Sigmoid colon (tissue), 7 donors: ENCODE results near the gene AP2S1. TPM values are rescaled to one million over a fixed set of nuclear protein-coding genes. Genes with fewer than 3 reads are reported as not detected.
A peak's percentile ranks its signal among the peaks of the same experiment; 100 is the strongest.

Source experiments
- DNase-seq: peaks from one replicate; pipeline ENCODE4 v3.0.0-alpha.2; 2019
- H3K27ac ChIP-seq, 4 donors: fragments of 200-600 bp; sonication (generic); one replicate each; pipeline ENCODE4 v1.5.1; 2016 to 2019; ENCODE audit warnings: mild to moderate bottlenecking in 1 of 4
- H3K27me3 ChIP-seq, 3 donors: fragments of 200-600 bp; sonication (generic); one replicate each; pipeline ENCODE4 v1.5.1; 2019; ENCODE audit warnings: mild to moderate bottlenecking in 1 of 3
- H3K36me3 ChIP-seq, 4 donors: fragments of 200-600 bp; sonication (generic); one replicate each; pipeline ENCODE4 v1.5.1; 2016 to 2019
- H3K4me1 ChIP-seq, 4 donors: fragments of 200-600 bp; sonication (generic); one replicate each; pipeline ENCODE4 v1.5.1; 2017 to 2019
- H3K4me3 ChIP-seq, 4 donors: fragments of 200-600 bp; sonication (generic); one replicate each; pipeline ENCODE4 v1.5.1; 2017 to 2019; ENCODE audit warnings: mild to moderate bottlenecking in 2 of 4, moderate library complexity in 1 of 4
- H3K9me3 ChIP-seq, 4 donors: fragments of 200-600 bp in 3 of 4; sonication (generic) in 3 of 4; one replicate each; pipeline versions ENCODE4 v1.5.1 to v1.6.1; 2013 to 2019
- CTCF ChIP-seq, 4 experiments: fragments of 450-650 bp in 3 of 4; fragments of 200-600 bp in 1 of 4; IDR thresholded peaks; one replicate each; pipeline ENCODE4 v1.5.1; 2016 to 2019; ENCODE audit warnings: antibody characterized with exemption in 4 of 4, mild to moderate bottlenecking in 3 of 4, moderate library complexity in 2 of 4
- EP300 ChIP-seq, 4 donors: sonication (generic); formaldehyde crosslinking; IDR thresholded peaks; one replicate each; pipeline ENCODE4 v1.6.1; 2017; ENCODE audit warnings: antibody characterized with exemption in 4 of 4
- POLR2A ChIP-seq, 2 donors: fragments of 450-650 bp; IDR thresholded peaks; one replicate each; pipeline ENCODE4 v1.6.1; 2016; ENCODE audit warnings: antibody characterized with exemption in 2 of 2, mild to moderate bottlenecking in 2 of 2, moderate library complexity in 2 of 2
- POLR2AphosphoS5 ChIP-seq, 4 donors: sonication (generic); formaldehyde crosslinking; IDR thresholded peaks; one replicate each; pipeline ENCODE4 v1.6.1; 2017; ENCODE audit warnings: antibody characterized with exemption in 4 of 4
- WGBS, 2 donors: extraction: QIAGEN DNeasy Blood & Tissue Kit; methylation state at CpG; one replicate each; pipeline ENCODE4 v1.1.7; 2013; 5-methylcytosine and 5-hydroxymethylcytosine counted together
- intact Hi-C: fragments of 100-400 bp; cut with DNase I; formaldehyde crosslinking; loops from one replicate; pipeline ENCODE4 v1.15.1; 2023
- polyA plus RNA-seq, 3 donors: library from polyadenylated mRNA; stranded (reverse); fragments of 200-250 nt; gene quantifications; one replicate each; pipeline ENCODE4 v1.2.3, GENCODE V29; 2013
- total RNA-seq, 4 donors: library from RNA; depleted of rRNA; stranded (reverse); fragments of >200 nt; gene quantifications; one replicate each; pipeline ENCODE4 v1.1.0, GENCODE V29; 2016
- donor health status: healthy with polysubstance abuse.
- donor health status: Bipolar disorder and iron deficiency.
- donor health status: healthy.

Gene AP2S1
- total and polyA plus RNA-seq, 7 donors: 52.4 to 167 (median 84.3) TPM

DNA sequence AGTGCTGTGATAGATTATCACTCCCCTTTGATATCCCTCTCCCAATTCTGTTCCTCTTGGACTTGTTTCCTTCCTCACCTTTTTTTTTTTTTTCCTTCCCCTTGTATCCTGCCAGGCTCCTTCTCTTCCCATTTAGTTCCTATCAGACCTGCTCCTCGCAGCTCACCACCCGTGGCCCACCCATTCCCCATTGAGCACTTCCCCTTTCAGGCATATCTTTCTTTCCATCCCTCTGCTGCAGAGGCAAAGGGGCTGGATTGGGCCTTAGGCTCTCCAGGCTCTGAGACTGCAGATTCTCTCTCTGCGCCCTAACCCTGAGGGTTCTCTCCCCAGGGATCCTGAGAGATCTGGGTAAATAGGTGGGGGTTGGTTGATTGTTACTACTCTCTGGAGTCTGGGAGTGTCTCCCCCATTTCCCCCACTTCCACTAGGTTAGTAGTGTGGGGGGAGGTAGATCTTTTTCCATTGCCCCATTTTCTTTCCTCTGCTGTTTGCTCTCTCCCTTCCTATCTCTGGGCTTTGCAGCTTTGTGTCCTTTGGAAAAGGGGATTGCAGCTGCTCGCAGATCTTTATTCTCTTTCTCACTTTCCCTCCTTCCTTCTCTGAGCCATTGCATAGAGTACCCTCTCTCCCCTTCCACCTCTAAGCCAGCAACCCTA is 12.5 kb upstream of the AP2S1 start:
- Histone ChIP-seq H3K4me1 (peaks cover 0 to 70% (median 66%) of the 10 kb centered on the region in 4 donors), H3K27ac (peak overlapping the region; percentile 95 to 99 (median 97)), H3K9me3 (no peaks in the 10 kb centered on the region), H3K4me3 (peak overlapping the region in 3 of 4 donors; percentile 75 to 99 (median 90)), H3K27me3 (no peaks in the 10 kb centered on the region), H3K36me3 (no peaks in the 10 kb centered on the region)
- TF ChIP-seq POLR2A (IDR thresholded peaks at IDR 0.05) (no peak), EP300 (IDR thresholded peaks at IDR 0.05) (no peak), POLR2AphosphoS5 (IDR thresholded peaks at IDR 0.05) (no peak), CTCF (IDR thresholded peaks at IDR 0.05) (no peak)
- 52 to 57% methylated on average over 4 of the region's 4 CpGs for WGBS, 2 donors
- peak; percentile 40 for DNase-seq
- intact Hi-C loops: loop anchor here (5.0 kb wide), 2 partner anchors 49 to 249 kb away; partner anchors contain the start of gene ZC3H4

GRCh38 chr19:46862503-46862834 is 11.8 kb upstream of the AP2S1 start:
- H3K4me3 ChIP-seq: peak overlapping the region; percentile 49 to 99 (median 82)
- DNase-seq: peak; percentile 48
- no peaks in the 10 kb centered on the region for H3K9me3 ChIP-seq
- H3K27ac ChIP-seq: peak overlapping the region; percentile 95 to 99 (median 97)
- TF ChIP-seq EP300 (IDR thresholded peaks at IDR 0.05) (no peak), CTCF (IDR thresholded peaks at IDR 0.05) (no peak)
- 23 to 33% methylated on average over 9 of the region's 9 CpGs for WGBS, 2 donors
- peaks cover 0 to 64% (median 60%) of the 10 kb centered on the region in 4 donors for H3K4me1 ChIP-seq
- no peaks in the 10 kb centered on the region for H3K27me3 ChIP-seq
- no peaks in the 10 kb centered on the region for H3K36me3 ChIP-seq
- intact Hi-C loops: loop anchor here (5.0 kb wide), 2 partner anchors 50 to 250 kb away; partner anchors contain the start of gene ZC3H4

DNA sequence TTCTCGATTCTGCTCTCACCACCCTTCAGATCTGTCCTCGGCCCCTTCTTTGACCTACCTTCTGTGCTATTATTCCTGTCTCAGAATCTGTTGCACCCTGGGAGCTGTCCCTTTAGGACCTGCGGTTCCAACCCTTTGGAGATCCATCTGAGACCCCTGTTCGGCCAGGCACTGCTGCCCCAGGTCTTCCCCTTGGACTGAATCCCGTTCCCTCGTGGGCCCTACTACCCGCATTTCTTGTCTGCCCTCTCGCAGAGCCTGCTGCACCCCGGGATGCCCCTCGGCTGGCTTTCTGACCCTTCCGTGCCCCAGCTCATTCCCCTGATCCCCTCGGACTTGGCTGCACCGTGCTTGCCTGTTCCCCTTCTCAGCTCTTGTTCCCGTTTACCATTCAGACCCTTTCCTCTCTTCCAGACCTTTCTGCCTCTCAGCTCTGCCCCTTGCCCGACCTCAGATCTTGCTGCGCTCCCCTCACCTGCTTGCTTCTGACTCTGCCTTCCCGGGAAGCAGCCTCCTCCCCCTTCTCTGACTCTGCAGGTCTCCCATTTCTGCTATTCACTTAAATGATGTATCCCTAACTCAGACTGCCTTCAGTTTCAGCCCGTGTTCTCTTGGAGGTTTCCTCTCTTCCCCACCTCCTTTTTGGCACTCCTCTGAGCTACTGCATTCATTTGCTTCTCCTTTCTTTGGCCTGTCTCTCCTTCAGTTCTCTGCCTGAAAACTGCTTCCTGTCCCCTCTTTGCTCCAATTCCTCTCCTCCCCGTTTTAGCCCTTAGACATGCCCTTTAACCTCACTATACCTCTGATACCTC is 11.3 kb upstream of the AP2S1 start:
- peak overlapping the region; percentile 49 to 99 (median 82) for H3K4me3 ChIP-seq
- H3K4me1 ChIP-seq: peaks cover 0 to 59% (median 56%) of the 10 kb centered on the region in 4 donors
- intact Hi-C loops: loop anchor here (5.0 kb wide), 2 partner anchors 50 to 250 kb away; partner anchors contain the start of gene ZC3H4
- 1% methylated on average over 19 of the region's 19 CpGs for WGBS, 2 donors
- DNase-seq: peak; percentile 70
- H3K27ac ChIP-seq: peak overlapping the region; percentile 95 to 99 (median 97)
- no peaks in the 10 kb centered on the region for H3K9me3 ChIP-seq
- no peaks in the 10 kb centered on the region for H3K27me3 ChIP-seq
- no peaks in the 10 kb centered on the region for H3K36me3 ChIP-seq
- TF ChIP-seq POLR2AphosphoS5 (IDR thresholded peaks at IDR 0.05) (no peak), CTCF (IDR thresholded peaks at IDR 0.05) (no peak), POLR2A (IDR thresholded peaks at IDR 0.05) (peak in 1 of 2 donors; percentile 7), EP300 (IDR thresholded peaks at IDR 0.05) (no peak)

DNA sequence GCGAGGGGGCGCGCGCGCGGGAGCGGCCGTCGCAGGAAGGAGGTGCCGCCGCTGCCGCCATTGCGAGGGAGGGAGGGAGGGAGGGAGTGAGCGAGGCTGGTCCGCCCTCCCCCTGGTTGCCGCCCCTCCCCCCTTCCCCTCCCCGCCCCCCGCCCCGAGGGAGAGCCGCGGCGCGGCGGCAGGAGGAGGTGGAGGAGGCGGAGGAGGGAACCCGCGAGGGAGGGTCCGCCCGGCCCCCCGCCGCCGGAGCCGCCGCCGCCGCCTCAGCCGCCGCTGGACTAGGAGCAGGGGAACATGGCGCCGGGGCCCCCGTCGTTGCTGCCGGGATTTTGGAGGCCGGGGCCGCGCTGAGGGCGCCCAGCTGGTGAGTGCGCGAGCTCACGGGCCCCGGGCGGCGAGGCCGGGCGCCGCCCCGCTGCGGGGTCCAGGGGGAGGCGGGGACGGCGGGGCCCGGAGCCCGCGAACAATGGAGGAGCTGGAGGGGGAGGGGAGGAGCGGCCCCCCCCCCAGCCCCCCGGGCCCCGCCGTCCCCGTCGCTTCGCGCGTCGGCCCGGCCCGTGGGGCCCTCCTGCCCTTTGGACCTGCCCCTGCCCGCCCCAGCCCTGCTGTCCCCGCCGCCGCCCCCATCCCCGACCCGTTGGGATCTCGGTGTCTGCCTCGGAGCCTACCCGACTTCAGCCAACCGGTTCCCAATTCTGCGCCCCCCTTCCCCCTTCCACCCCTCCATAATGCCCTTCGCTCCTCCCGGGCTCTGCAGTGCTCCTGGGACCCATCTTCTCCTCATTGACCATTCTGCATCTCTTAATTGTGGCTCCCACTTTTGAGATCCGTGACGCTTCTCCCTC is 10.4 kb upstream of the AP2S1 start, which contains the start of gene ARHGAP35:
Gene ARHGAP35, plus strand, starts transcription at position 152 of the 845 bp plus-strand sequence. CDS start 57,679 bp downstream, outside the sequence.
- TF ChIP-seq POLR2A (IDR thresholded peaks at IDR 0.05) (no peak), CTCF (IDR thresholded peaks at IDR 0.05) (no peak), POLR2AphosphoS5 (IDR thresholded peaks at IDR 0.05) (peak in 2 of 4 donors; percentile 7 to 49), EP300 (IDR thresholded peaks at IDR 0.05) (no peak)
- peak within 1 kb of the TSS; percentile 95 to 99 (median 97) for H3K27ac ChIP-seq
- intact Hi-C loops: loop anchor here (5.0 kb wide), 2 partner anchors 51 to 251 kb away; partner anchors contain the start of gene ZC3H4
- no peaks in the 10 kb centered on the region for H3K9me3 ChIP-seq
- 1% methylated on average over 85 to 87 of the region's 91 CpGs for WGBS, 2 donors
- no peaks in the 10 kb centered on the region for H3K36me3 ChIP-seq
- H3K27me3 ChIP-seq: no peaks in the 10 kb centered on the region
- H3K4me1 ChIP-seq: peaks cover 0 to 59% (median 54%) of the 10 kb centered on the region in 4 donors
- peak within 1 kb of the TSS; percentile 49 to 99 (median 82) for H3K4me3 ChIP-seq
- no peak for DNase-seq
